ENCODE measurements around the gene MLLT10. TPM values are rescaled to one million over a fixed set of nuclear protein-coding genes. Genes with fewer than 3 reads are reported as not detected.
"Not testable (repeated sequence)": the region's sequence is repeated elsewhere in the genome, so short reads cannot be mapped to it uniquely, and the experiment has no call there.

The MLLT10 gene
- total RNA-seq, 1 donor from 2014 or later, result 26.1 TPM

DNA sequence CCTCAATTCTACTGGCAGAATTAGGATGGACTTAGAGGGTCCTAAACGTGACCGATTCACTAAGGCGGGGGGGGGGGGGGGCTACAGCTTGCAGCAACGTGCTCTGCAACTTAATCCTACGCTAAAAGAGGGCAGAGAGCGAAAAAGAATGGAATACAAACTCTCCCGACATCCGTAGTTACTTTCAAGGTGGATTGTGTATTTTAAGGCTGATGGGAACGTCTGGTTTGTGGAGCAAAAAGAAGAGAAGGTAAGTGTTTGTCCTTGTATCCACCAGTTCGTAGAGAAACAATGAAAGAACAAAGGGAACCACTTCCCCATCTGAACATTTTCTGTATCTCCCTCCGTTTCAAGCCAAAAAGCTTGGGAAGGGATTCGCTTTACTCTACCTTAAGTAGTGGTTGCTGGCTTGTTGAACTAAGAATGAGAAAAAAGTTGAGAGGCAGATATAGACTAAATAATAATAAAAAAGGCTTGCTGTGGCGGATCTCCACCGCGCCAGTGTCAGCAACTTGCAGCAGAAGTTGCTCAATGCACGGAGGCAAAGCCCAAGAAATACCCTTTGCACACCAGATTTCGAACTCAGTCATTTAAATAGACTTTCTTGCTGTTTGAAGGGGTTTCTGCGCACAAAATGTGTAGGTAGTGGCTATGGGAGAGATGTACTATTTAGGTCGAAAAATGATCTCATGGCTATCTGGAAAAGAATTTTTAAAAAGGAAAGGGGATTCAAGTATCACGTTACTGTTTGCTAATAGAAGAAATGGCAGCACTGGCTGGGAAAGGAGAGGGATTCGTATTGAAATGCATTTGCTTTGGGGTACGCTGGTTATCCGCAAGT is 9.3 kb upstream of the MLLT10 start:
- DNase-seq, result peak; percentile 38
- no peak for ATAC-seq
- intact Hi-C loops (cut with micrococcal nuclease), result no loop called here

DNA sequence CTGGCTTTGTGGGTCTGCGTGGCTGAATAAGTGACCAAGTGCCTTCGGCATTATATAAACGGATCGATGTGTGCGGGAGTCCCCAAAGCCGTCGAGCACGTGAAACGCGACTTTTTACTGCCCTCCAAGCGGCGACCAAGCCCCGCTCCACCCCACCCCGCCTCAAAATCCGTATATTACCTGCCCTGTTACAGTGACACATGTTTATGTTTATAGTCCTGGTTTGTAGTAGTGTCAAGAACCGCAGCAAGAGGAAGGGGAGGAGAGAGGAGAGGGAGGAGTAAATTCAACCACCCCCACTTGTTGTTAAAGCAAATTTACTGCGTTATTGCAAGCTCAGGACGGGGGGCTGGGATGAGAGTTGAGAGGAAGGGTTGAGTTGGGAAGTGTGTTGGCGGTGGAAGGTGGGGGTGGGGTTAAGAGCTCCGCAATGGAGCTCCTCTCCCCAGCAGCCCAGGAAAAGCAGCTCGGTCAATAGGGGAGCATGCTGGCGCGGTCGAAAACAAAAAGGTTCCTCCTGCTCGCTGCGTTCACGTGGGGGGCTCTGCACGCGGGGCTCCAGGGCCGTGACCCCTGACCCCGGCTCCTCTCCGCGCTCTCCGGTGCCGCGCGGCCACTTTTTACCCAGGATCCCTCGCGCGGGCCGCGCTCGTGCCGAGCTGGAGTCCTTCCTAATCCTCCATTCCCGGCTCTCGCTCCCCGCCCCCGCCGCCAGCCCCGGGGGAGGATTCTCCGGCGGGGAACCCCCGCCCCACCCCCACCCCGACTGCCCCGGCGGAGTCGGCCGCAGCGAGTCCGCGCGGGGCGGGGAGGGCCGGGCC is 8.5 kb upstream of the MLLT10 start, which contains the start of gene SKIDA1:
Gene SKIDA1 (minus strand): TSS at position 316 of the 821 bp plus-strand sequence. CDS start 7,860 bp downstream, outside the sequence.
- ATAC-seq, result peak; percentile 86
- peak; percentile 94 for DNase-seq
- intact Hi-C loops (cut with micrococcal nuclease), result no loop called here

DNA sequence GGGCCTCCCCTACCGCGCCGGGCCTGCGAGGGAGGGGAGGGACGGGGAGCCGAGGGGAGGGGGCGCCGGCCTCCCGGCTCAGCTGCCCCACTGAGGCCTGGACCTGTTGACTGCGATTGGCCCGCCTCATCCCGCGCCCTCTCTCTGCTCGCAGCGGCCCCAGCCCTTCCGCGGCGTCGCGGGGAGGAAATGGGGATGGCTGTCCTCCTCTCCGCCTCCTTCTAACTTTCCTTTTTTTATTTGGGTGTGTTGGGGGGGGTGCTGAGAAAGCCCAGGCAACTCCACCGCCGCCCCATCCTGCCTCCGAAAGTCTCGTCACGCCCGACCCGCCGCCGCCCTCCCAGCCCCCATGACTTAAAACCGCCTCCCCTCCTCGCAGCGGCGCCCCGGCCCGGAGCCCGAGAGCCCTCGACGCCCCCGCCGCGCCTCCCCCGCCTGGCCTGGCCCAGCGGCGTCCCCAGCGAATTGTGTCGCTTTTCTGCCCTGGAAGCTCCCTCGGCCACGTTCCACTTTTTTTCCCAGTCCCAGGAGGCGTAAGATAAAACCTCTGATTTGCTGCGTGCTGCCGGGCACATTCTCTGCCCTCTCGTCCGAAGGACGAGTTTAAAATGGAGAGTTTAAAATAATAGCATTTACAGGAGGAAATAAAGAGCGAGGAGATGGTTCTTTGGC is 7.7 kb upstream of the MLLT10 start:
- intact Hi-C loops (cut with micrococcal nuclease), result no loop called here
- DNase-seq (peak; percentile 92), ATAC-seq (peak; percentile 79)

- DNase-seq, result peak; percentile 86
- peak; percentile 65 for ATAC-seq
- intact Hi-C loops (cut with micrococcal nuclease), result no loop called here
Observed at GRCh38 chr10:21526860-21527597, 7.0 kb upstream of the MLLT10 start.

DNA sequence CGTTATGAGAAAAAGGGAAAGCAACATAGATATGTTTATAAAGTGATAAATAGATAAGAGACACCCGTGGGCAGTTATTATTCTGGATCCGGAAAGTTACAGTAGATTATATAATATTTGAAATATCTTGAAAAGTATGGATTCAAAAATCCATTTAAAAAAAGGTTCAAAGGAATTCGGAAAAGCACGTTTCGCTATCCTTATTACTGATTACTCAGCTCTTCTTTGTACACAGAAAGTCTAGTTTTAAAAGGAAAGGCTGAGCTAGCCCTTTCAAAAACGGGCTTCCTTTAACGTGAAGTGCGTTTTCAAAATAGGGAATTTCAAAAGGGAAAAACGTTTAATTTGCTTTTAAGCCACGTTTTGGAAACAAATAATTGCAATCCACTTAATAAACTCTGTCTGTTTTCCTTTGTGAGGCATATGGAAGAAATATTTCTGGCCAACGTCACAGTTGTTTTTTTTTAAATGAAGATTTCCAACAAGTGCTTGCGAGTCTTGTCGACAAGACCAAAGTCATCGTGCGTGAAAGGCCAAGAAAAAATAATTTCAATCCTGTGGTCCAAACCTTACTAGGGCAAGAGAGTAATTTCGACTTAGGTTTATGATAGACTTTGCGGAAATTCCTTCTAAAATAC is 6.3 kb upstream of the MLLT10 start:
- DNase-seq (no peak), ATAC-seq (no peak)
- intact Hi-C loops (cut with micrococcal nuclease), result no loop called here

DNA sequence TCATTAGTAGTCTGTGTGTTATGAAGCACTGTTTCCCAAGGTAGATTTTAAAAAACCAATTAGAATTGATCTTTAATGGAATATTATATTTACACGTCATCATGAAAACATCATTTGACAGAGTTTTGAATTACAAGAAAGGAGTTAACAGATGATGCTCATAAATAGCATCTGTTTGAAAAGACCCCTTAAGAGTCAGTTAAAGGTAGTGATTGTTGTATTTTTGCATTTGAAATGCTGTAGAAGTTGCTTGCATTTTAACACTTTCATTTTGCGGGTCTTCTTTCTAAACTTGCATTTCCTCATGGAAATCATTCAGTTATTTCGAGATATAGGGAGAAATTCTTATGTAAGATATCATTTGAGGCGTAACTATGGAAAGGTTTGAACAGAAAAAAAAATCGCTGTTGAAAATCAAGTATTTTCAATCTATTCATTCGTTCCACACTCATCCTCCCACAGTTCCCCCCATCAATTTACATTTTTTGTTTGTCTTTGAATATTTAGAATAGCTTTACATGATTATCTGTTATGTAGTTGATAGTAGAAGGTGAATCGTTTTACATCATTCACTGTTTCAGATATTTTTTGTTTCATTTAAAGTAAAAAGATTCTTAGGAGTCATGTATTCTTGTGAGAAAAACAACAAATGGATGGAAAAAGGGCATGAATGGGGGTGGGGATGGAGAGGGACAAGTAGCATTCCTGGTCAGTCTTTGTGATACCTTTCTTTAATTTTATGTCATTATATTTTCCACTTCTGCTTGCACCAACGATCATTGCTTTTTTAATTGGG is 5.6 kb upstream of the MLLT10 start:
- intact Hi-C loops (cut with micrococcal nuclease), result no loop called here
- DNase-seq, result no peak
- ATAC-seq, result no peak

DNA sequence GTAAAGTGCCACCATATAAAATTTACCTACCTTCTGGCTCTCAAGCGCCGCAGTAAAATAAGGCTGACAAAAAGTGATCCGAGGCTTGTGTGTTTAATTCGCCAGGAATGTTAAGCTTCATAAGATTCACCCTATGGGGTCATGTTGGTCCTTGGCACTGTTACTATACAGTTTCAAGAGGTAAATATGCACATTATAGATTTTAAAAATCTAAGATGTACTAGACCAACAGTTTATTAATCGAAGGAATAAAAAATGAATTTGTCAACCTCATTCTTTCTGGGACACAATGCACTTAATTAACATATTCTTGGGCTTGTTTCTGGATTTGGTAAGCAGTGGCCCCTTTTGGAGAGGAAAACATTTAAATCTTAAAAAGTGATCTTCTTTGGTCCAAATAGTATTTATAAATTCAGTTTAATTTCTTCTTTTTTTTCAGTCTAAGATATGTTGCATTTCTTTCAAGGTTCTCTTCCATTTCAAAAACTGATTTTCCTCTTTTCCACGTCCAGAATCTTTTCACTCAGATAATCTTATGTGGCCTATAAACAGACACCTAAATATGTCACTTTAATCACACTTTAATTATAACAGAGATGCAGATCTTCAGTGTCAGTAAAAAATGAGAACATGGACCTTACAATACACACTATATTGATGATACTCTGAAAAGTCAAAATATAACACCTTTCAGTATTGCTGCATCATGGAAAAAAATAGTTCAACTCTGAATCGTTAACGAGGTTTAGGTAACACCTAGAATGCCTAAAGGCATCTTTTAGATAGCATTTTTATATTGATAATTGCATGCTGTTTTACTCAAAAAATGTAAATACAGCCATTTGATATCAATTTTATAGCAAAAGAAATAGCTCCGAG is 4.8 kb upstream of the MLLT10 start:
- DNase-seq, result no peak
- no peak for ATAC-seq
- intact Hi-C loops (cut with micrococcal nuclease), result no loop called here

DNA sequence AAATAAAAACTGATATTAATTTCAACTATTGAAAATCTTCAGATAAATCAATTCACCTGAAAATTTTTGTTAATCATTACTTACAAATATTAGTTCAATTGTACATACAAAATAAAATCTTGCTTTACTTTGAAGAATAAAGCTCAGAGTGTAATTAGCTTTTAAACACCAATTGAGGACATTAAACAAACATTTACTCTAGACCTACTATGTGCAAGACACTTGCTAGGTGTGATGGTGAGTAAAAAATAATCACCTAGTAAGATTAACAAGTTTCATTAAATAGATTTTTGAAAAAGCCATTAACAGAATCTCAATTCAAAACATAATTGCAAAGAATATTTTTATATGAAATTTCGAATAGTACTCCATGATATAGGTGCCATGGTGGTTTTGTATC is 3.9 kb upstream of the MLLT10 start:
- ATAC-seq (no peak), DNase-seq (no peak)
- intact Hi-C loops (cut with micrococcal nuclease), result no loop called here

GRCh38 chr10:21530641-21531040 is 3.4 kb upstream of the MLLT10 start:
- ATAC-seq, result no peak
- intact Hi-C loops (cut with micrococcal nuclease), result no loop called here
- no peak for DNase-seq

DNA sequence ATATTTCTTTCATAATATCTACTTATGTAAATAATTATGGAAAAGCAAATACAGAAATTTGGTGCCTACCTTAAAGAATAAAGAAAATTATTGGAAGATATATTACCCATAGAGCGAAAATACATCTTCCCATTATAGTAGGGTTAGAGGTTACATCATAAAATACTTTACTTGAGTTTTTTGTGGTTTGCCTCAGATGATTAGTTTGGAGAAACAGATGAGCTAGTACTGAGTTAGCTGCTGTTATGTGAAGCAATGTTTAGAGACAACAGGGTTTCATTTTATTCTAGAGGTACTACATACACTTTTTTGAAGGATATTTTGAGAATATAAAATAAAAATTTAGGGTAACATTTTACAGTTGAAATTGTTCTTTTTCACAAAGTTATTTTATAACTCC is 2.9 kb upstream of the MLLT10 start:
- ATAC-seq (no peak), DNase-seq (no peak)
- intact Hi-C loops (cut with micrococcal nuclease), result no loop called here

- no peak for ATAC-seq
- intact Hi-C loops (cut with micrococcal nuclease), result no loop called here
- DNase-seq, result no peak
Observed at GRCh38 chr10:21532694-21533466, 1.2 kb upstream of the MLLT10 start.

- intact Hi-C loops (cut with micrococcal nuclease), result no loop called here
- DNase-seq (no peak), ATAC-seq (no peak)
Observed at GRCh38 chr10:21534280-21534586, 201 bp downstream of the MLLT10 start.

DNA sequence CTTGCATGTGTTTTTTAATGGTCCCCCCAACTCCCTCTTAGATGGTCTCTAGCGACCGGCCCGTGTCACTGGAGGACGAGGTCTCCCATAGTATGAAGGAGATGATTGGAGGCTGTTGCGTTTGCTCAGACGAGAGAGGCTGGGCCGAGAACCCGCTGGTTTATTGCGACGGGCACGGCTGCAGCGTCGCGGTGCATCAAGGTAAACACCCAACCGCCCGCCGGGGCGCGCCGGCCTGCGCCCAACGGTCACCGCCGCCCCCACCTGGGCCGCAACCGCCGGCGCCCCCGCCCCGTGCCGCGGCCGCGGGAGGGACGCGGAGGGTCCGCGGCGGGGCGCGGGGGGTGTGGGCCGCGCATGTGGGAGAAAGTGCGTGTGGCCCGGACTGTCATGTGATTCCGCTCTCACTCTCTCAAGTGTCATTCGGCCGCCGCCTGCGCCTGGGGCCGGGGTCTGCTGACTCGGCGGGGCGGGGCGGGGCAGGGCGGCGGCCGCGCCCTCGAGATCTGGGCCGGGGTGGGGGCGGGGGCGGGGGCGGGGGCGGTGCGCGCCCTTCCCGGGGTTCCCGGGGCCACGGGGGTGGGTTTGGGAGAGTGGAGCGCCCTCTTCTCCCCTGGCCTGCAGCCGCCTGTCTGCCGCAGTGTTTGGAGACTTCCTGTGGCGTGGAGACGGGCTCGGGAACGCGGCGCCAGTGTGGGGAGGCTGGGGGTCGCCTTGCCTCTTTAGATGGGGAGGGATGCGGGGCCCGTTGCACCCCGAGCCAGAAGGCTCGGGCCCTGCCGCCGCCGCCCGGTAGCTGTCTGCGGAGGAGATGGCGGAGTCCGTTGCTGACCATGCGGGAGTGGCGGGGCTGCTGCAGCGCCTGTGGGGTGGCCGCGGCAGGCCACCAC is 817 bp downstream of the MLLT10 start:
- intact Hi-C loops (cut with micrococcal nuclease), result no loop called here
- ATAC-seq (peak; percentile 17), DNase-seq (peak; percentile 75)

GRCh38 chr10:21535494-21535965 is 1.5 kb downstream of the MLLT10 start:
- ATAC-seq (no peak), DNase-seq (no peak)
- intact Hi-C loops (cut with micrococcal nuclease), result no loop called here

- ATAC-seq; DNase-seq; intact Hi-C loops (cut with micrococcal nuclease): not testable (repeated sequence)
Observed at GRCh38 chr10:21535976-21536375, 1.9 kb downstream of the MLLT10 start.
